Jurkat, Clone E6-1 (cell line): ENCODE results near the gene STEAP3. TPM values are rescaled to one million over a fixed set of nuclear protein-coding genes. Genes with fewer than 3 reads are reported as not detected.

Experiments
- DNase-seq: peaks from one replicate; pipeline ENCODE4 v3.0.0-alpha.2; 2011; ENCODE audit warnings: low read depth, low spot score
- H3K4me3 ChIP-seq: 2 replicates; pipeline ENCODE4 v1.5.1; 2011; ENCODE audit warnings: mild to moderate bottlenecking, low read length, control low read depth, moderate library complexity
- polyA plus RNA-seq: library from polyadenylated mRNA; unstranded; fragments of >200 nt; gene quantifications from one replicate; pipeline ENCODE4 v1.2.1, GENCODE V29; 2012; ENCODE audit warnings: missing spikeins; ENCODE audit not compliant: insufficient read length, insufficient read depth

STEAP3 gene
- not detected for polyA plus RNA-seq

- H3K4me3 ChIP-seq: no peak within 1 kb of the TSS
- no peak for DNase-seq
Measured at GRCh38 chr2:119223521-119224390, at the start of gene STEAP3. Gene STEAP3 (plus strand): TSS chr2:119223834. CDS start chr2:119231013, 7,179 bp downstream.

GRCh38 chr2:119174216-119174992 lies 49.2 kb upstream of the STEAP3 start:
- peak; percentile 39 for DNase-seq

GRCh38 chr2:119174993-119175347 lies 48.7 kb upstream of the STEAP3 start:
- no peak overlapping the region for H3K4me3 ChIP-seq
- no peak for DNase-seq

More at GRCh38 chr2:119174216-119174992, 49.2 kb upstream of the STEAP3 start:
- H3K4me3 ChIP-seq: no peak overlapping the region

GRCh38 chr2:119175517-119175916 lies 48.1 kb upstream of the STEAP3 start:
- DNase-seq: no peak
- H3K4me3 ChIP-seq: no peak overlapping the region

GRCh38 chr2:119177171-119177837 lies 46.3 kb upstream of the STEAP3 start:
- no peak overlapping the region for H3K4me3 ChIP-seq
- no peak for DNase-seq

GRCh38 chr2:119177838-119178190 lies 45.8 kb upstream of the STEAP3 start:
- H3K4me3 ChIP-seq: no peak overlapping the region
- DNase-seq: no peak

GRCh38 chr2:119178776-119179175 lies 44.9 kb upstream of the STEAP3 start:
- no peak overlapping the region for H3K4me3 ChIP-seq

GRCh38 chr2:119179202-119179601 lies 44.4 kb upstream of the STEAP3 start:
- no peak for DNase-seq
- H3K4me3 ChIP-seq: no peak overlapping the region

More at GRCh38 chr2:119178776-119179175, 44.9 kb upstream of the STEAP3 start:
- no peak for DNase-seq

- H3K4me3 ChIP-seq: no peak overlapping the region
- DNase-seq: no peak
Measured at GRCh38 chr2:119179991-119180390, 43.6 kb upstream of the STEAP3 start.

- no peak overlapping the region for H3K4me3 ChIP-seq
- DNase-seq: no peak
Measured at GRCh38 chr2:119180892-119181291, 42.7 kb upstream of the STEAP3 start.

GRCh38 chr2:119181391-119181790 lies 42.2 kb upstream of the STEAP3 start:
- no peak for DNase-seq
- no peak overlapping the region for H3K4me3 ChIP-seq

- no peak for DNase-seq
- no peak overlapping the region for H3K4me3 ChIP-seq
Measured at GRCh38 chr2:119181791-119182445, 41.7 kb upstream of the STEAP3 start.

- DNase-seq: no peak
- H3K4me3 ChIP-seq: no peak overlapping the region
Measured at GRCh38 chr2:119184512-119184911, 39.1 kb upstream of the STEAP3 start.

- H3K4me3 ChIP-seq: no peak overlapping the region
- DNase-seq: no peak
Measured at GRCh38 chr2:119190321-119191111, 33.1 kb upstream of the STEAP3 start.

GRCh38 chr2:119192893-119193292 lies 30.7 kb upstream of the STEAP3 start:
- H3K4me3 ChIP-seq: no peak overlapping the region
- DNase-seq: no peak

GRCh38 chr2:119195001-119195400 lies 28.6 kb upstream of the STEAP3 start:
- H3K4me3 ChIP-seq: no peak overlapping the region
- no peak for DNase-seq

GRCh38 chr2:119195887-119196286 lies 27.7 kb upstream of the STEAP3 start:
- DNase-seq: no peak
- H3K4me3 ChIP-seq: no peak overlapping the region

GRCh38 chr2:119196301-119197125 lies 27.1 kb upstream of the STEAP3 start:
- H3K4me3 ChIP-seq: no peak overlapping the region
- no peak for DNase-seq
